H1 (cell line): ENCODE results near the gene RFC1. TPM values are rescaled to one million over a fixed set of nuclear protein-coding genes. Genes with fewer than 3 reads are reported as not detected.

Source experiments
- CTCF ChIA-PET: fragments of 300-600 bp; sonication (Branson Sonifier 250); formaldehyde crosslinking; loops from one replicate; lab custom pipeline; 2021; ENCODE audit not compliant: partially characterized antibody; lab: Charles Lee
- POLR2A ChIA-PET: fragments of 300-600 bp; sonication (Branson Sonifier 250); formaldehyde crosslinking; loops from one replicate; lab custom pipeline; 2021; ENCODE audit warnings: inconsistent platforms; ENCODE audit not compliant: partially characterized antibody; lab: Charles Lee
- DNase-seq, 2 experiments: peaks; one replicate each; pipeline versions ENCODE4 v3.0.0 to v3.0.0-alpha.2; 2010 to 2022; ENCODE audit warnings: low spot score in 2 of 2, low read depth in 1 of 2, mixed read lengths in 1 of 2
- FAIRE-seq: peaks from 2 replicates; lab custom pipeline; 2011; peaks lifted over from hg19 to GRCh38; lab: Jason Lieb, UNC
- H2AFZ ChIP-seq: 2 replicates; pipeline ENCODE4 v1.8.1; 2012; ENCODE audit warnings: low read length, inconsistent platforms
- H2AK5ac ChIP-seq: 2 replicates; pipeline ENCODE4 v1.6.1; 2013; ENCODE audit warnings: low read depth, low read length
- H2BK120ac ChIP-seq: replicated peaks from 2 replicates; pipeline ENCODE3; 2013; ENCODE audit warnings: low read depth, low read length, inconsistent platforms
- H2BK12ac ChIP-seq: 2 replicates; pipeline ENCODE4 v1.6.1; 2013; ENCODE audit warnings: low read depth, low read length
- H2BK15ac ChIP-seq: 2 replicates; pipeline ENCODE4 v1.6.1; 2013; ENCODE audit warnings: low read length
- H2BK20ac ChIP-seq: 2 replicates; pipeline ENCODE4 v1.6.1; 2013; ENCODE audit warnings: low read length
- H2BK5ac ChIP-seq: 2 replicates; pipeline ENCODE4 v1.6.1; 2013; ENCODE audit warnings: low read depth, low read length
- H3K14ac ChIP-seq: 2 replicates; pipeline ENCODE4 v1.6.1; 2013; ENCODE audit warnings: inconsistent platforms; ENCODE audit not compliant: insufficient read length
- H3K18ac ChIP-seq: 2 replicates; pipeline ENCODE4 v1.6.1; 2013; ENCODE audit warnings: low read length; ENCODE audit errors: extremely low read depth
- H3K23ac ChIP-seq: 2 replicates; pipeline ENCODE4 v1.6.1; 2013; ENCODE audit warnings: inconsistent platforms; ENCODE audit not compliant: insufficient read length
- H3K23me2 ChIP-seq: 2 replicates; pipeline ENCODE4 v1.6.1; 2013; ENCODE audit warnings: low read depth, low read length
- H3K27ac ChIP-seq: 2 replicates; pipeline ENCODE4 v1.6.1; 2011; ENCODE audit warnings: low read depth, low read length, inconsistent platforms
- H3K27me3 ChIP-seq, 4 experiments: replicated peaks in 1 of 4; 1 replicate in 1 of 4; 2 replicates in 3 of 4; pipeline versions ENCODE4 v1.6.1 to v1.8.1; 2011 to 2013; ENCODE audit warnings: low read length in 3 of 4, mild to moderate bottlenecking in 3 of 4, inconsistent platforms in 2 of 4, mixed read lengths in 2 of 4, moderate library complexity in 1 of 4; ENCODE audit not compliant: control insufficient read depth in 3 of 4, insufficient read depth in 3 of 4; ENCODE audit errors: extremely low read depth in 1 of 4
- H3K36me3 ChIP-seq, 4 experiments: 2 replicates each; pipeline versions ENCODE4 v1.6.1 to v1.8.1; 2011 to 2013; ENCODE audit warnings: mild to moderate bottlenecking in 4 of 4, low read length in 3 of 4, moderate library complexity in 2 of 4, control low read depth in 1 of 4, inconsistent platforms in 1 of 4; ENCODE audit not compliant: insufficient read depth in 4 of 4, control insufficient read depth in 2 of 4
- H3K4ac ChIP-seq: replicated peaks from 2 replicates; pipeline ENCODE3; 2013; ENCODE audit warnings: low read length, low read depth, mixed read lengths, inconsistent platforms; ENCODE audit not compliant: insufficient read length
- H3K4me1 ChIP-seq, 4 experiments: replicated peaks in 1 of 4; 1 replicate in 1 of 4; 2 replicates in 3 of 4; pipeline versions ENCODE4 v1.6.1 to v1.8.1; 2011 to 2013; ENCODE audit warnings: low read length in 3 of 4, inconsistent platforms in 2 of 4, mixed read lengths in 1 of 4; ENCODE audit not compliant: insufficient read depth in 4 of 4, control insufficient read depth in 3 of 4
- H3K4me2 ChIP-seq, 2 experiments: 2 replicates each; pipeline versions ENCODE4 v1.6.1 to v1.8.1; 2011 to 2013; ENCODE audit warnings: low read depth in 2 of 2, low read length in 2 of 2, control low read depth in 1 of 2, inconsistent platforms in 1 of 2, mild to moderate bottlenecking in 1 of 2; ENCODE audit not compliant: insufficient read depth in 1 of 2
- H3K4me3 ChIP-seq, 4 experiments: fragments of 200-600, 300-600 bp in 1 of 4; sonication (generic), shearing (Covaris generic), sonication (Bioruptor Twin) in 1 of 4; 2 replicates each; pipeline versions ENCODE4 v1.5.1 to v1.8.1; 2011 to 2016; ENCODE audit warnings: low read length in 4 of 4, low read depth in 3 of 4, control low read depth in 2 of 4, inconsistent platforms in 2 of 4, mild to moderate bottlenecking in 2 of 4, mixed read lengths in 1 of 4, moderate library complexity in 1 of 4; ENCODE audit not compliant: insufficient read depth in 2 of 4; ENCODE audit errors: extremely low read depth in 1 of 4
- H3K56ac ChIP-seq: replicated peaks from 2 replicates; pipeline ENCODE3; 2013; ENCODE audit warnings: low read depth, mild to moderate bottlenecking, mixed read lengths, low read length, inconsistent platforms; ENCODE audit not compliant: insufficient read length
- H3K79me1 ChIP-seq: 2 replicates; pipeline ENCODE4 v1.6.1; 2013; ENCODE audit warnings: low read depth, low read length, control low read depth
- H3K79me2 ChIP-seq, 2 experiments: 2 replicates each; pipeline versions ENCODE4 v1.6.1 to v1.8.1; 2012 to 2013; ENCODE audit warnings: low read length in 2 of 2, mild to moderate bottlenecking in 2 of 2, inconsistent platforms in 1 of 2; ENCODE audit not compliant: insufficient read depth in 2 of 2, control insufficient read depth in 1 of 2
- H3K9ac ChIP-seq, 4 experiments: replicated peaks in 1 of 4; 1 replicate in 1 of 4; 2 replicates in 3 of 4; pipeline versions ENCODE4 v1.6.1 to v1.8.1; 2011 to 2013; ENCODE audit warnings: low read depth in 3 of 4, low read length in 3 of 4, control low read depth in 2 of 4, mild to moderate bottlenecking in 2 of 4, moderate library complexity in 2 of 4, inconsistent platforms in 1 of 4; ENCODE audit errors: extremely low read depth in 1 of 4
- H3K9me3 ChIP-seq, 2 experiments: 2 replicates each; pipeline versions ENCODE4 v1.6.1 to v1.8.1; 2012 to 2013; ENCODE audit warnings: mild to moderate bottlenecking in 2 of 2, moderate library complexity in 2 of 2, control low read depth in 1 of 2, inconsistent platforms in 1 of 2, low read depth in 1 of 2, low read length in 1 of 2, mixed read lengths in 1 of 2; ENCODE audit not compliant: insufficient read depth in 2 of 2
- H4K20me1 ChIP-seq, 2 experiments: replicated peaks in 1 of 2; 2 replicates each; pipeline versions ENCODE3 to v1.8.1; 2011 to 2013; ENCODE audit warnings: inconsistent platforms in 2 of 2, low read length in 2 of 2, mild to moderate bottlenecking in 1 of 2; ENCODE audit not compliant: insufficient read depth in 2 of 2, control insufficient read depth in 1 of 2
- H4K5ac ChIP-seq: 2 replicates; pipeline ENCODE4 v1.6.1; 2013; ENCODE audit warnings: low read length, low read depth, mixed read lengths, inconsistent platforms; ENCODE audit not compliant: insufficient read length
- H4K8ac ChIP-seq: 2 replicates; pipeline ENCODE4 v1.8.0; 2013; ENCODE audit warnings: mild to moderate bottlenecking, moderate library complexity, low read length, inconsistent platforms; ENCODE audit not compliant: insufficient read depth; ENCODE audit errors: extremely low read depth
- H4K91ac ChIP-seq: replicated peaks from 2 replicates; pipeline ENCODE3; 2013; ENCODE audit warnings: low read length, mixed read lengths, inconsistent platforms; ENCODE audit not compliant: insufficient read length
- EZH2 ChIP-seq: fragments of 200-600 bp; sonication (generic); IDR thresholded peaks from 2 replicates; pipeline ENCODE4 v1.7.1; 2012; ENCODE audit warnings: low read depth, mild to moderate bottlenecking, moderate library complexity, low read length, inconsistent platforms; ENCODE audit not compliant: severe bottlenecking
- RXRA ChIP-seq: IDR thresholded peaks from 2 replicates; pipeline ENCODE4 v1.6.1; 2011; ENCODE audit warnings: low read depth, mild to moderate bottlenecking, low read length, moderate library complexity; ENCODE audit not compliant: insufficient read depth
- WGBS, 2 experiments: shearing (Covaris generic) in 1 of 2; methylation state at CpG; one replicate each; pipeline versions ENCODE4 v1.1.6 to v1.1.7; 2013 to 2015; ENCODE audit warnings: low lambda C conversion rate in 2 of 2, mixed read lengths in 2 of 2, inconsistent platforms in 1 of 2, low coverage in 1 of 2, missing lambda C conversion rate in 1 of 2; ENCODE audit not compliant: insufficient replicate concordance in 2 of 2, insufficient coverage in 1 of 2, insufficient read length in 1 of 2; ENCODE audit errors: extremely low coverage in 1 of 2, missing lambda C conversion rate in 1 of 2; 5-methylcytosine and 5-hydroxymethylcytosine counted together
- polyA plus RNA-seq, 7 experiments: library from polyadenylated mRNA; depleted of rRNA in 3 of 7; stranded (reverse) in 5 of 7; unstranded in 2 of 7; fragments of >200 nt in 5 of 7; fragments of 200-250 nt in 2 of 7; gene quantifications; 1 replicate in 5 of 7; 2 replicates in 1 of 7; 4 replicates in 1 of 7; pipeline versions ENCODE4 v1.2.1 to v1.2.3, GENCODE V29; 2011 to 2013; ENCODE audit warnings: missing spikeins in 2 of 7, mixed read lengths in 2 of 7
- total RNA-seq: library from RNA; stranded (reverse); fragmentation: NEBNext Ultra II Directional; extraction: Animal tissue kit (Norgen Biotek cat#: 25700); gene quantifications from 2 replicates; pipeline ENCODE4 v1.2.1, GENCODE V29; 2021

RFC1 gene
- total and polyA plus RNA-seq, 2 of the 8 experiments (the other 6 are each of a cell fraction or from before 2014, with no cell fraction given), result 16.0 to 83.8 TPM

DNA sequence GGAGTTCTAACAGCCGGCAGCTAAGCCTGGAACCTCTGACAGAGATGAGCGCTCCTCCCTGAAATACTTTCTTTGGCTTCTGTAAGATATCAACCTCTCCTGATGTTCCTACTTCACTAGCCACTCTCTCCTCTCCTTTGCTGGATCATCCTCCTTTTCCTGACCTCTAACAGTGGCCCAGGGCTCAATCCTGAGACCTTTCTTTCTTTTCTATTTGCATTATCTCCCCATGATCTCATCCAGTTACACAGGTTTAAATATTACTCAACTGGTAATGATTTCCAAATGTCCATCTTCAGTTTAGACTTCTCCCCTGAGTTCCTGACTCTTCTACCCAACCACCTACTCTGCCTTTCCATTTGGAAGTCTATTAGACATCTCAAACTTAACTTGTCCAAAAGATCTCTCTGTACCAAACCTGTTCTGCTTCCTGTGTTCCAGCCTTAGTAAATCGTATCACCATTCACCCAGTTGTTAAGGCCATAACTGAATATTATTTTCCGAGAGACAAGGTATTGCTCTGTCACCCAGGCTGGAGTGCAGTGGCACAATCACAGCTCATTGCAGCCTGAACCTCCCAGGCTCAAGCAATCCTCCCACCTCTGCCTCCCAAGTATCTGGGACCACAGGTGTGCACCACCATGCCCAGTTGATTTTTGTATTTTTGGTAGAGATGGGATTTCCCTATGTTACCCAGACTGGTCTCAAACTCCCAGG, 41.1 kb downstream of the RFC1 start:
- H3K4me2 ChIP-seq, result no peak overlapping the region
- H2BK12ac ChIP-seq, result no peak overlapping the region
- no peak overlapping the region for H3K9ac ChIP-seq
- H3K23me2 ChIP-seq, result no peaks in the 10 kb centered on the region
- no peak overlapping the region for H2AK5ac ChIP-seq
- no peak overlapping the region for H4K5ac ChIP-seq
- H3K79me1 ChIP-seq, result peaks cover 4% of the 10 kb centered on the region; the same call in 1 of the 2 replicates
- FAIRE-seq (no peak), DNase-seq (no peak)
- peaks cover 0 to 32% (median 3%) of the 10 kb centered on the region in 4 experiments; a peak in 4 of 8 replicates for H3K36me3 ChIP-seq
- no peak overlapping the region for H3K4ac ChIP-seq
- 86% methylated on average over 4 of the region's 4 CpGs; no CpG with 5 or more reads in 1 of the 2 experiments for WGBS, 2 experiments
- H2BK5ac ChIP-seq, result no peak overlapping the region
- no peak overlapping the region for H2BK15ac ChIP-seq
- ChIA-PET POLR2A (no interaction called here), CTCF (no interaction called here)
- H3K18ac ChIP-seq, result no peak overlapping the region
- H2AFZ ChIP-seq, result no peak overlapping the region
- no peak overlapping the region for H3K27ac ChIP-seq
- H2BK120ac ChIP-seq, result no peak overlapping the region
- no peak overlapping the region for H3K14ac ChIP-seq
- no peak overlapping the region for H4K91ac ChIP-seq
- no peaks in the 10 kb centered on the region for H3K9me3 ChIP-seq
- H2BK20ac ChIP-seq, result no peak overlapping the region
- H4K20me1 ChIP-seq, result peaks cover 0 to 2% of the 10 kb centered on the region in 2 experiments
- no peak overlapping the region for H4K8ac ChIP-seq
- peaks cover 0 to 14% of the 10 kb centered on the region in 2 experiments; a peak in 2 of 4 replicates for H3K79me2 ChIP-seq
- H3K56ac ChIP-seq, result no peak overlapping the region
- no peaks in the 10 kb centered on the region for H3K4me1 ChIP-seq
- H3K4me3 ChIP-seq, result no peak overlapping the region
- no peak overlapping the region for H3K23ac ChIP-seq
- H3K27me3 ChIP-seq, result no peaks in the 10 kb centered on the region
- TF ChIP-seq RXRA (no peak), EZH2 (no peak)
